ENCODE measurements around the gene CCL1.

Gene CCL1

GRCh38 chr17:34386697-34387550 is 23.9 kb upstream of the CCL1 start:
- H3K4me1 ChIP-seq (ENCODE audit: control insufficient read depth, insufficient read depth, low read length): no peaks in the 10 kb centered on the region
- no peak overlapping the region for H3K27ac ChIP-seq (ENCODE audit: extremely low read depth, low read depth, low read length)
- POLR2A ChIA-PET: no interaction called here
- CTCF ChIA-PET: interaction anchor here (0.6 to 5.1 kb wide), 4 partner anchors 17 to 217 kb away, joined by 3 to 24 read pairs (median 3); no protein-coding TSS in a partner anchor
- H3K4me3 ChIP-seq (ENCODE audit: low read depth, low read length): no peak overlapping the region
- TF ChIP-seq ZNF549 (tag by site-specific recombination; IDR thresholded peaks at IDR 0.05): 0 out of 2 replicates have a peak, but pooled peaks have one; percentile 51
- TF ChIP-seq ZNF354C (tag by site-specific recombination; IDR thresholded peaks at IDR 0.05; ENCODE audit: borderline replicate concordance, low read depth): no peak
- no peak for TF ChIP-seq ZSCAN4 (tag by site-specific recombination; IDR thresholded peaks at IDR 0.05)
- no peaks in the 10 kb centered on the region for H3K36me3 ChIP-seq (ENCODE audit: control insufficient read depth in 2 of 2, insufficient read depth in 1 of 2, low read length in 2 of 2)
- no peaks in the 10 kb centered on the region for H3K9me3 ChIP-seq (ENCODE audit: control insufficient read depth, insufficient read depth, low read depth, low read length)

- Histone ChIP-seq H3K36me3 (ENCODE audit: control insufficient read depth in 2 of 2, insufficient read depth in 1 of 2, low read length in 2 of 2) (no peaks in the 10 kb centered on the region), H3K4me3 (ENCODE audit: low read depth, low read length) (no peak overlapping the region), H3K27ac (ENCODE audit: extremely low read depth, low read depth, low read length) (no peak overlapping the region), H3K4me1 (ENCODE audit: control insufficient read depth, insufficient read depth, low read length) (no peaks in the 10 kb centered on the region), H3K9me3 (ENCODE audit: control insufficient read depth, insufficient read depth, low read depth, low read length) (no peaks in the 10 kb centered on the region)
- POLR2A ChIA-PET: no interaction called here
- CTCF ChIA-PET: interaction anchor here (5.1 kb wide), 1 partner anchor 25 kb away, joined by 24 read pairs; no protein-coding TSS in a partner anchor
- TF ChIP-seq GLI2 (tag by site-specific recombination; IDR thresholded peaks at IDR 0.05; ENCODE audit: borderline replicate concordance, low read depth) (no peak), ZNF157 (tag by site-specific recombination; IDR thresholded peaks at IDR 0.05) (no peak), ZNF324 (tag by site-specific recombination; IDR thresholded peaks at IDR 0.05) (no peak), ZBTB8A (tag by site-specific recombination; IDR thresholded peaks at IDR 0.05) (no peak), ZNF837 (tag by site-specific recombination; IDR thresholded peaks at IDR 0.05) (no peak)
These were observed 23.3 kb upstream of the CCL1 start for GRCh38 chr17:34386343-34386696.

- Histone ChIP-seq H3K36me3 (ENCODE audit: control insufficient read depth in 2 of 2, insufficient read depth in 1 of 2, low read length in 2 of 2) (no peaks in the 10 kb centered on the region), H3K27ac (ENCODE audit: extremely low read depth, low read depth, low read length) (no peak overlapping the region), H3K4me1 (ENCODE audit: control insufficient read depth, insufficient read depth, low read length) (no peaks in the 10 kb centered on the region), H3K9me3 (ENCODE audit: control insufficient read depth, insufficient read depth, low read depth, low read length) (no peaks in the 10 kb centered on the region), H3K4me3 (ENCODE audit: low read depth, low read length) (no peak overlapping the region)
- CTCF ChIA-PET: interaction anchor here (0.7 to 5.1 kb wide), 8 partner anchors 12 to 1210 kb away, joined by 3 to 24 read pairs (median 3); no protein-coding TSS in a partner anchor
- POLR2A ChIA-PET: no interaction called here
- no peak for TF ChIP-seq ZBTB11 (tag by site-specific recombination; conservative IDR thresholded peaks at IDR 0.05; ENCODE audit: low read depth)
- no peak for TF ChIP-seq ZNF23 (tag by site-specific recombination; IDR thresholded peaks at IDR 0.05; ENCODE audit: borderline replicate concordance)
- TF ChIP-seq ZNF776 (tag by site-specific recombination; IDR thresholded peaks at IDR 0.05; ENCODE audit: borderline replicate concordance): no peak
- TF ChIP-seq ZNF624 (tag by site-specific recombination; IDR thresholded peaks at IDR 0.05): no peak
- no peak for TF ChIP-seq ZNF747 (tag by site-specific recombination; IDR thresholded peaks at IDR 0.05)
- TF ChIP-seq TRIM28 (IDR thresholded peaks at IDR 0.05; ENCODE audit: borderline replicate concordance, low read length): no peak
- no peak for TF ChIP-seq ZBTB17 (tag by site-specific recombination; IDR thresholded peaks at IDR 0.05)
- no peak for TF ChIP-seq FEZF1 (tag by site-specific recombination; IDR thresholded peaks at IDR 0.05)
- TF ChIP-seq ZNF548 (tag by site-specific recombination; IDR thresholded peaks at IDR 0.05): no peak
- no peak for TF ChIP-seq ZIC2 (tag by site-specific recombination; IDR thresholded peaks at IDR 0.05)
- TF ChIP-seq ZNF169 (tag by site-specific recombination; IDR thresholded peaks at IDR 0.05): no peak
- TF ChIP-seq YY2 (tag by site-specific recombination; IDR thresholded peaks at IDR 0.05): no peak
- no peak for TF ChIP-seq PBX3 (CRISPR knock-in tag; IDR thresholded peaks at IDR 0.05)
- TF ChIP-seq ZNF416 (tag by site-specific recombination; IDR thresholded peaks at IDR 0.05): no peak
These were observed 22.0 kb upstream of the CCL1 start for GRCh38 chr17:34384822-34385605.

All from HEK293 (cell line).